Thoracic aorta (tissue), 2 donors: ENCODE measurements around the gene HRAS. TPM values are rescaled to one million over a fixed set of nuclear protein-coding genes. Genes with fewer than 3 reads are reported as not detected.

Source experiments
- ATAC-seq: fragments of 150-250 bp; one replicate; pipeline ENCODE4 v1.8.0; 2017; ENCODE audit warnings: low read depth; ENCODE audit not compliant: insufficient number of reproducible peaks, low FRiP score
- DNase-seq: peaks from one replicate; pipeline ENCODE4 v3.0.0-alpha.2; 2020; ENCODE audit warnings: low spot score
- H3K27ac ChIP-seq, 2 donors: fragments of 200-600 bp; sonication (generic); 1 replicate in 1 of 2; 2 replicates in 1 of 2; pipeline ENCODE4 v1.5.1; 2016; ENCODE audit warnings: mild to moderate bottlenecking in 2 of 2, moderate library complexity in 2 of 2
- H3K27me3 ChIP-seq: fragments of 200-600 bp; sonication (generic); replicated peaks from 2 replicates; pipeline ENCODE4 v1.6.0; 2016; ENCODE audit warnings: mild to moderate bottlenecking; ENCODE audit not compliant: insufficient read depth
- H3K36me3 ChIP-seq: fragments of 200-600 bp; sonication (generic); one replicate; pipeline ENCODE4 v1.5.1; 2016
- H3K4me1 ChIP-seq, 2 donors: fragments of 200-600 bp; sonication (generic); 1 replicate in 1 of 2; 2 replicates in 1 of 2; pipeline versions ENCODE4 v1.5.1 to v1.6.0; 2016; ENCODE audit warnings: low read depth in 2 of 2, mild to moderate bottlenecking in 1 of 2; ENCODE audit not compliant: control insufficient read depth in 1 of 2
- H3K4me3 ChIP-seq: fragments of 200-600 bp; sonication (generic); 2 replicates; pipeline ENCODE4 v1.5.1; 2016; ENCODE audit warnings: mild to moderate bottlenecking
- H3K9me3 ChIP-seq: fragments of 200-600 bp; sonication (generic); 2 replicates; pipeline ENCODE4 v1.5.1; 2016
- CTCF ChIP-seq: fragments of 200-600 bp; sonication (generic); IDR thresholded peaks from one replicate; pipeline ENCODE4 v1.5.1; 2019; ENCODE audit warnings: antibody characterized with exemption
- total RNA-seq, 2 donors: library from RNA; depleted of rRNA; stranded (reverse); fragments of >200 nt; gene quantifications; one replicate each; pipeline versions ENCODE4 v1.1.0 to v1.2.3, GENCODE V29; 2016

HRAS gene
- total RNA-seq, 2 donors from 2014 or later = 17.7 to 32.4 TPM

DNA sequence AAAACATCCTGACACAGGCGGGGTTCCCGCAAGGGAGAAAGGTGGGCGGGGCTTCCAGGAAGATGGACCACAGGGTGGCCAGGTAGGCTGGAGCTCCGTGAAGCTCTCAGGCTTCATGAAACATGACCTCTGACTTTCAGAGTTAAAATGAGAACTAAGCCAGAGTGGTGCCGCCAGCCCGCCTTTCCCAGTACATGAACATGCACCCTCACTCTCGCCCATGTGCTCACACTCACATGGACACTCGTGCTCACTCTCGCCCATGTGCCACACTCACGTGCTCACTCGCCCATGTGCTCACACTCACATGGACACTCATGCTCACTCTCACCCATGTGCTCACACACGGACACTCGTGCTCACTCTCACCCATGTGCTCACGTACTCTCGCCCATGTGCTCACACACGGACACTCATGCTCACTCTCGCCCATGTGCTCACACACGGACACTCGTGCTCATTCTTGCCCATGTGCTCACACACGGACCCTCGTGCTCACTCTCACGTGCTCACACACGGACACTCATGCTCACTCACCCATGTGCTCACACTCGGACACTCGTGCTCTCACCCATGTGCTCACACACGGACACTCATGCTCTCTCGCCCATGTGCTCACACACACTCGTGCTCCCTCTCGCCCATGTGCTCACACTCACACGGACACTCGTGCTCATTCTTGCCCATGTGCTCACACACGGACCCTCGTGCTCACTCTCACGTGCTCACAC, 38.4 kb downstream of the HRAS start:
- H3K36me3 ChIP-seq = peaks cover 55% of the 10 kb centered on the region
- no peaks in the 10 kb centered on the region for H3K27me3 ChIP-seq
- H3K9me3 ChIP-seq = no peaks in the 10 kb centered on the region
- H3K27ac ChIP-seq = no peak overlapping the region
- ATAC-seq (no peak), DNase-seq (no peak)
- no peak for TF ChIP-seq CTCF
- no peaks in the 10 kb centered on the region for H3K4me1 ChIP-seq
- H3K4me3 ChIP-seq = no peak overlapping the region

GRCh38 chr11:495537-495931, 39.8 kb downstream of the HRAS start:
- H3K4me3 ChIP-seq = no peak overlapping the region
- no peak overlapping the region for H3K27ac ChIP-seq
- ATAC-seq (no peak), DNase-seq (no peak)
- no peak for TF ChIP-seq CTCF
- no peaks in the 10 kb centered on the region for H3K27me3 ChIP-seq
- no peaks in the 10 kb centered on the region for H3K9me3 ChIP-seq
- no peaks in the 10 kb centered on the region for H3K4me1 ChIP-seq
- peaks cover 49% of the 10 kb centered on the region for H3K36me3 ChIP-seq

GRCh38 chr11:494761-495536, 40.4 kb downstream of the HRAS start:
- Histone ChIP-seq H3K9me3 (no peaks in the 10 kb centered on the region), H3K4me1 (no peaks in the 10 kb centered on the region), H3K4me3 (no peak overlapping the region), H3K36me3 (peaks cover 43% of the 10 kb centered on the region), H3K27me3 (no peaks in the 10 kb centered on the region), H3K27ac (no peak overlapping the region)
- TF ChIP-seq CTCF = no peak
- no peak for ATAC-seq
- no peak for DNase-seq

GRCh38 chr11:492427-493226, 42.7 kb downstream of the HRAS start:
- no peak for TF ChIP-seq CTCF
- no peak overlapping the region for H3K4me3 ChIP-seq
- no peaks in the 10 kb centered on the region for H3K4me1 ChIP-seq
- H3K27me3 ChIP-seq = no peaks in the 10 kb centered on the region
- no peak overlapping the region for H3K27ac ChIP-seq
- DNase-seq (no peak), ATAC-seq (no peak)
- no peaks in the 10 kb centered on the region for H3K9me3 ChIP-seq
- peaks cover 20% of the 10 kb centered on the region for H3K36me3 ChIP-seq

GRCh38 chr11:491358-491757, 44.0 kb downstream of the HRAS start:
- no peak for ATAC-seq
- H3K4me1 ChIP-seq = no peaks in the 10 kb centered on the region
- TF ChIP-seq CTCF = no peak

More at GRCh38 chr11:491358-491757, 44.0 kb downstream of the HRAS start:
- no peak for DNase-seq
- no peaks in the 10 kb centered on the region for H3K9me3 ChIP-seq
- H3K27ac ChIP-seq = no peak overlapping the region
- H3K4me3 ChIP-seq = no peak overlapping the region
- peaks cover 18% of the 10 kb centered on the region for H3K36me3 ChIP-seq
- no peaks in the 10 kb centered on the region for H3K27me3 ChIP-seq
